ENCODE measurements around the gene MRGPRG.

- TF ChIP-seq CTCF (conservative IDR thresholded peaks at IDR 0.05) (no peak), ZFX (IDR thresholded peaks at IDR 0.05) (no peak)
These were observed 774 bp upstream of the MRGPRG start for GRCh38 chr11:3219281-3219892.

All from C4-2B (cell line).